ENCODE measurements around the gene RIMS4.

RIMS4 gene

GRCh38 chr20:44734938-44735337, 75.4 kb downstream of the RIMS4 start:
- no peaks in the 10 kb centered on the region for H3K27me3 ChIP-seq (ENCODE audit: insufficient read depth, low read length, poor library complexity)
- WGBS (ENCODE audit: extremely low coverage, insufficient coverage, low lambda C conversion rate), result no CpG with 5 or more reads among the region's 3 CpGs
- H3K79me1 ChIP-seq (ENCODE audit: low read length), result no peaks in the 10 kb centered on the region
- H4K8ac ChIP-seq (ENCODE audit: low read depth, low read length), result no peak overlapping the region
- H3K4ac ChIP-seq (ENCODE audit: low read depth, low read length), result no peak overlapping the region
- H3K27ac ChIP-seq (ENCODE audit: low read depth, low read length), result no peak overlapping the region
- no peak overlapping the region for H2AK5ac ChIP-seq (ENCODE audit: low read length)
- no peak overlapping the region for H3K4me3 ChIP-seq (ENCODE audit: low read length)
- no peak overlapping the region for H4K5ac ChIP-seq (ENCODE audit: low read length)
- H3K56ac ChIP-seq (ENCODE audit: low read length), result no peak overlapping the region
- no peaks in the 10 kb centered on the region for H3K4me1 ChIP-seq (ENCODE audit: control insufficient read depth, low read depth, low read length)
- H3K36me3 ChIP-seq (ENCODE audit: control insufficient read depth, insufficient read depth, low read length), result no peaks in the 10 kb centered on the region
- no peak overlapping the region for H3K23ac ChIP-seq (ENCODE audit: low read length)
- H2BK15ac ChIP-seq (replicated peaks; ENCODE audit: low read depth), result no peak overlapping the region
- H3K9ac ChIP-seq (ENCODE audit: low read length), result no peak overlapping the region
- H2BK120ac ChIP-seq (ENCODE audit: low read depth, low read length), result no peak overlapping the region
- H3K79me2 ChIP-seq (ENCODE audit: control insufficient read depth, insufficient read depth, low read length), result no peaks in the 10 kb centered on the region
- H2BK5ac ChIP-seq (ENCODE audit: low read length), result no peak overlapping the region
- peak; percentile 88 for DNase-seq
- H3K4me2 ChIP-seq (ENCODE audit: low read length), result no peak overlapping the region
- H3K18ac ChIP-seq (ENCODE audit: low read length), result no peak overlapping the region

GRCh38 chr20:44733341-44734069, 76.8 kb downstream of the RIMS4 start:
- H2BK120ac ChIP-seq (ENCODE audit: low read depth, low read length), result no peak overlapping the region
- H3K4me3 ChIP-seq (ENCODE audit: low read length), result no peak overlapping the region
- peak overlapping the region; percentile 14 for H2BK5ac ChIP-seq (ENCODE audit: low read length)
- DNase-seq, result peak; percentile 83
- peak overlapping the region; percentile 62 for H3K56ac ChIP-seq (ENCODE audit: low read length)
- no CpG with 5 or more reads among the region's 7 CpGs for WGBS (ENCODE audit: extremely low coverage, insufficient coverage, low lambda C conversion rate)
- no peak overlapping the region for H3K4ac ChIP-seq (ENCODE audit: low read depth, low read length)
- no peak overlapping the region for H4K5ac ChIP-seq (ENCODE audit: low read length)
- H3K4me2 ChIP-seq (ENCODE audit: low read length), result no peak overlapping the region
- H3K18ac ChIP-seq (ENCODE audit: low read length), result no peak overlapping the region
- no peaks in the 10 kb centered on the region for H3K36me3 ChIP-seq (ENCODE audit: control insufficient read depth, insufficient read depth, low read length)
- no peak overlapping the region for H3K23ac ChIP-seq (ENCODE audit: low read length)
- H3K4me1 ChIP-seq (ENCODE audit: control insufficient read depth, low read depth, low read length), result peaks cover 3% of the 10 kb centered on the region
- no peak overlapping the region for H4K8ac ChIP-seq (ENCODE audit: low read depth, low read length)
- H3K27ac ChIP-seq (ENCODE audit: low read depth, low read length), result no peak overlapping the region
- H3K79me2 ChIP-seq (ENCODE audit: control insufficient read depth, insufficient read depth, low read length), result no peaks in the 10 kb centered on the region
- H2AK5ac ChIP-seq (ENCODE audit: low read length), result peak overlapping the region; percentile 22
- H3K79me1 ChIP-seq (ENCODE audit: low read length), result no peaks in the 10 kb centered on the region
- no peaks in the 10 kb centered on the region for H3K27me3 ChIP-seq (ENCODE audit: insufficient read depth, low read length, poor library complexity)
- peak overlapping the region; percentile 40 for H3K9ac ChIP-seq (ENCODE audit: low read length)
- H2BK15ac ChIP-seq (replicated peaks; ENCODE audit: low read depth), result no peak overlapping the region

GRCh38 chr20:44732327-44732726, 78.0 kb downstream of the RIMS4 start:
- Histone ChIP-seq H3K79me2 (ENCODE audit: control insufficient read depth, insufficient read depth, low read length) (no peaks in the 10 kb centered on the region), H4K5ac (ENCODE audit: low read length) (no peak overlapping the region), H3K36me3 (ENCODE audit: control insufficient read depth, insufficient read depth, low read length) (no peaks in the 10 kb centered on the region), H3K9ac (ENCODE audit: low read length) (no peak overlapping the region), H4K8ac (ENCODE audit: low read depth, low read length) (no peak overlapping the region), H3K79me1 (ENCODE audit: low read length) (no peaks in the 10 kb centered on the region), H3K4ac (ENCODE audit: low read depth, low read length) (no peak overlapping the region), H2BK5ac (ENCODE audit: low read length) (no peak overlapping the region), H3K4me2 (ENCODE audit: low read length) (no peak overlapping the region), H3K23ac (ENCODE audit: low read length) (no peak overlapping the region), H3K4me1 (ENCODE audit: control insufficient read depth, low read depth, low read length) (peaks cover 3% of the 10 kb centered on the region), H3K27me3 (ENCODE audit: insufficient read depth, low read length, poor library complexity) (no peaks in the 10 kb centered on the region), H2BK15ac (replicated peaks; ENCODE audit: low read depth) (no peak overlapping the region), H3K56ac (ENCODE audit: low read length) (peak overlapping the region; percentile 37), H2BK120ac (ENCODE audit: low read depth, low read length) (no peak overlapping the region), H2AK5ac (ENCODE audit: low read length) (no peak overlapping the region), H3K18ac (ENCODE audit: low read length) (no peak overlapping the region), H3K4me3 (ENCODE audit: low read length) (no peak overlapping the region), H3K27ac (ENCODE audit: low read depth, low read length) (no peak overlapping the region)
- no CpG with 5 or more reads among the region's 6 CpGs for WGBS (ENCODE audit: extremely low coverage, insufficient coverage, low lambda C conversion rate)
- peak; percentile 78 for DNase-seq

- peak overlapping the region; percentile 34 for H3K27ac ChIP-seq (ENCODE audit: low read depth, low read length)
- peak overlapping the region; percentile 67 for H3K56ac ChIP-seq (ENCODE audit: low read length)
- no peak overlapping the region for H2BK15ac ChIP-seq (replicated peaks; ENCODE audit: low read depth)
- H4K5ac ChIP-seq (ENCODE audit: low read length), result no peak overlapping the region
- DNase-seq, result no peak
- WGBS (ENCODE audit: extremely low coverage, insufficient coverage, low lambda C conversion rate), result no CpG with 5 or more reads among the region's 8 CpGs
- peak overlapping the region; percentile 29 for H3K23ac ChIP-seq (ENCODE audit: low read length)
- no peaks in the 10 kb centered on the region for H3K79me2 ChIP-seq (ENCODE audit: control insufficient read depth, insufficient read depth, low read length)
- no peaks in the 10 kb centered on the region for H3K36me3 ChIP-seq (ENCODE audit: control insufficient read depth, insufficient read depth, low read length)
- H2BK5ac ChIP-seq (ENCODE audit: low read length), result peak overlapping the region; percentile 77
- no peaks in the 10 kb centered on the region for H3K27me3 ChIP-seq (ENCODE audit: insufficient read depth, low read length, poor library complexity)
- peak overlapping the region; percentile 19 for H2BK120ac ChIP-seq (ENCODE audit: low read depth, low read length)
- no peak overlapping the region for H4K8ac ChIP-seq (ENCODE audit: low read depth, low read length)
- H3K9ac ChIP-seq (ENCODE audit: low read length), result no peak overlapping the region
- H3K4me1 ChIP-seq (ENCODE audit: control insufficient read depth, low read depth, low read length), result peaks cover 3% of the 10 kb centered on the region
- H3K4me2 ChIP-seq (ENCODE audit: low read length), result no peak overlapping the region
- H3K4ac ChIP-seq (ENCODE audit: low read depth, low read length), result peak overlapping the region; percentile 58
- no peaks in the 10 kb centered on the region for H3K79me1 ChIP-seq (ENCODE audit: low read length)
- H2AK5ac ChIP-seq (ENCODE audit: low read length), result peak overlapping the region; percentile 27
- no peak overlapping the region for H3K4me3 ChIP-seq (ENCODE audit: low read length)
- peak overlapping the region; percentile 45 for H3K18ac ChIP-seq (ENCODE audit: low read length)
These were observed 78.7 kb downstream of the RIMS4 start for GRCh38 chr20:44731657-44732056.

- no peak for DNase-seq
- H2AK5ac ChIP-seq (ENCODE audit: low read length), result no peak overlapping the region
- no CpG with 5 or more reads among the region's 2 CpGs for WGBS (ENCODE audit: extremely low coverage, insufficient coverage, low lambda C conversion rate)
- H2BK15ac ChIP-seq (replicated peaks; ENCODE audit: low read depth), result no peak overlapping the region
- H3K79me2 ChIP-seq (ENCODE audit: control insufficient read depth, insufficient read depth, low read length), result no peaks in the 10 kb centered on the region
- H3K18ac ChIP-seq (ENCODE audit: low read length), result no peak overlapping the region
- no peak overlapping the region for H4K8ac ChIP-seq (ENCODE audit: low read depth, low read length)
- H3K79me1 ChIP-seq (ENCODE audit: low read length), result no peaks in the 10 kb centered on the region
- H4K5ac ChIP-seq (ENCODE audit: low read length), result no peak overlapping the region
- H3K4me2 ChIP-seq (ENCODE audit: low read length), result no peak overlapping the region
- no peaks in the 10 kb centered on the region for H3K27me3 ChIP-seq (ENCODE audit: insufficient read depth, low read length, poor library complexity)
- H3K36me3 ChIP-seq (ENCODE audit: control insufficient read depth, insufficient read depth, low read length), result no peaks in the 10 kb centered on the region
- no peak overlapping the region for H2BK120ac ChIP-seq (ENCODE audit: low read depth, low read length)
- peaks cover 3% of the 10 kb centered on the region for H3K4me1 ChIP-seq (ENCODE audit: control insufficient read depth, low read depth, low read length)
- no peak overlapping the region for H3K23ac ChIP-seq (ENCODE audit: low read length)
- no peak overlapping the region for H3K27ac ChIP-seq (ENCODE audit: low read depth, low read length)
- H3K4me3 ChIP-seq (ENCODE audit: low read length), result no peak overlapping the region
- no peak overlapping the region for H3K4ac ChIP-seq (ENCODE audit: low read depth, low read length)
- no peak overlapping the region for H3K9ac ChIP-seq (ENCODE audit: low read length)
- H3K56ac ChIP-seq (ENCODE audit: low read length), result no peak overlapping the region
- H2BK5ac ChIP-seq (ENCODE audit: low read length), result no peak overlapping the region
These were observed 79.9 kb downstream of the RIMS4 start for GRCh38 chr20:44730441-44730840.
